Activated effector memory CD4-positive, alpha-beta T cell treated with anti-CD3 and anti-CD28 coated beads, Interleukin-2, amount 50 U/mL, for 16 hours (primary cell): Measurements from ENCODE around the gene ISCU.
"Not testable (repeated sequence)": the region's sequence is repeated elsewhere in the genome, so short reads cannot be mapped to it uniquely, and the experiment has no call there.

Experiments used
- DNase-seq: peaks from one replicate; pipeline ENCODE4 v3.0.0-alpha.2; 2020

Gene ISCU

GRCh38 chr12:108547686-108548085, 14.7 kb upstream of the ISCU start:
- no peak for DNase-seq

DNA sequence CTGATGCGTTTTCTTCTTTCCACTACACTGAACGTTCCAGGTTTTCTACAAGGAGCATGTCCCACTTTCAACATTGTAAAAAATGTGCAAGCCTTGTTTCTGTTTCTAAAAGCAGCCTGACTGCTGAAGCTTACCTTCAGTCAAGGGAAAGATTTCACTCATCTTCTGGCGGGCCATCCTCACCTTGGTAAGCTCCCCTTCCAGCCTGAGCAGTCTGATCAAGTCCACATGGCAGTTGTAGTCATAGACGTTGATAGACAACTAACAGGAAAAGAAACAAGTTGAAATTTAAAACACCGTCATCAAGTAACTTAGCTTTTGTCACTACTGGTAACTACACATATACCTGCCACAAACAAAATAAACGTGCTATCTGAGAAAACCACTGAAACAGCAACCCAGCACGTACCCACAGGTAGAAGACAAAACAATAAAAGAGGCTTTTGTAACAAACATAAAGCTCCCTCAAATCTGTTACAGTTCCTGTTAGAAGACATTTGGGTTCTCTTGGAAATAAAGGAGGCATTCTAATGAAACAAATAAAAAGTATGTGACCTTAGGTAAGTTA, 13.4 kb upstream of the ISCU start:
- DNase-seq: no peak

DNA sequence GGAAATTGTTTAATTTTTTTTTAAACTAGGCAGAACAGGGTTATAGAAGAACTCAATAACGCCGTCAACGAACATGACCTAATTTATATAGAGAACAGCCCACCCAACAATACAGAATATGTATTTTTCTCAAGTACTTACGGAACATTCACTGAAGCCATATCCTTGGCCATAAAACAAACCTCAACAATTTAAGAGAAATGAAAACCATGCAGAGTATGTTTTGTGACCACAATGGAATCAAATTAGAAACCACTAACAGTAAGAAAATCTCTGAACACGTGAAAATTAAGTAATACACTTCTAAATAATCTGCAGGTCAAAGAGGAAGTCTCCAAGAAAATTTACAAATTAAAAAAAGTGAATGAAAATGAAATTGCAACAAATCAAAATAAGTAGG, 10.9 kb upstream of the ISCU start:
- no peak for DNase-seq

- DNase-seq: no peak
These were observed 8.6 kb upstream of the ISCU start for GRCh38 chr12:108553799-108554198.

DNA sequence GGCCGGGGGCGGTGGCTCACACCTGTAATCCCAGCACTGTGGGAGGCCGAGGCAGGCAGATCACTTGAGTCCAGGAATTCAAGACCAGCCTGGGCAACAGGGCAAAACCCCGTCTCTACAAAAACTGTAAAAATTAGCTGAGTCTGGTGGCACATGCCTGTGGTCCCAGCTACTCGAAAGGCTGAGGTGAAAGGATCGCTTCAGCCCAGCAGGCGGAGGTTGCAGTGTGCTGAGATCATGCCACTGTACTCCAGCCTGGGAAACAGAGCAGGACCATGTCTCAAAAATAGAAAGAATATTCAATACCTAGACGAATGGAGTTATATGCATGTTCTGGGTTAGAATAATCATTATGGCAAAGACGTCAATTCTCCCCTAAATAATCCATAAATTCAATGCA, 7.0 kb upstream of the ISCU start:
- not testable (repeated sequence) for DNase-seq

DNA sequence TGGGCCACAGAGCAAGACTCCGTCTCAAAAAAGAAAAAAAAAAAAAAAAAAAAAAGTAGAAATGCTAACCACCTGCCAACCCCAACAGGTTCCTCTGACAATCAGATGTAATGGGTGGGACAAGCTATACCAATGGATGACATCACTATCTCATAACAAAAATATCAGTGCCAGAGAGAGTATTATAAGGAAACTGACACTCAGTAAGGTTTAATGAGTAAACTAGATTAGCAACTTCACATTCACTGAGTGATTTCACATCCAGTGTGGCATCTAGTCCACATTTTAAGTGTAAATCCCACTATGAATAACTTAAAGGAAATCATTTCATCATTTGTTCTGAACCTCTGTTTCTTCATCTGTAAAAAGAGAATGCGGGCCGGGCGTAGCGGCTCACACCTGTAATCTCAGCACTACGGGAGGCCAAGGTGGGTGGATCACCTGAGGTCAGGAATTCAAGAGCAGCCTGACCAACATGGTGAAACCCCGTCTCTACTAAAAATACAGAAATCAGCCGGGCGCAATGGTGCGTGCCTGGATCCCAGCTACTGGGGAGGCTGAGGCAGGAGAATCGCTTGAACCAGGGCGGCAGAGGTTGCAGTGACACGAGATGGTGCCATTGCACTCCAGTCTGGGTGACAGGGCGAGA, 3.3 kb upstream of the ISCU start:
- no peak for DNase-seq

DNA sequence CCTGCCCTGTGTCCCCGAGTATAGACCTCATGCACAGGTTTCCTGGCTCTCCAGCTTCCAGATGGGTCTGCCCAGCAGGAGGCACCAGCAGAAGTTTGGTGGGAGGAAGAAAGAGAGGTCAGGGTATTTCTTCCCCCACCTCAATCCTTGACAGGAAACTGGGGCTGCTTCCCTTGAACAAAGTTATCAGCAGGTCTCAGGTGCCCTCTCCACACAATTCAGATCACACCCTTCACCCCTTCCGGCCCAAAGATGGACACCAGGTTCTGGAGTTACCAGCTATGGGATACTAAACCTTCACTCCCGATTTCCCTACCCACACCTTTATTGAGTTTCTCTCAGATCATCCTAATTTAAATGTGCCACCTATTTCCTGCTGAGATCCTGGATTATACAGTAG, 2.6 kb upstream of the ISCU start:
- DNase-seq: no peak

- no peak for DNase-seq
These were observed 2.1 kb upstream of the ISCU start for GRCh38 chr12:108560321-108560721.

- peak; percentile 93 for DNase-seq
These were observed 1.4 kb upstream of the ISCU start, which contains the start of gene SART3 for GRCh38 chr12:108560752-108561719. SART3 (minus strand) TSS chr12:108561173; CDS start chr12:108561154, 19 bp downstream.

- DNase-seq: no peak
These were observed 496 bp upstream of the ISCU start for GRCh38 chr12:108561852-108562347.

DNA sequence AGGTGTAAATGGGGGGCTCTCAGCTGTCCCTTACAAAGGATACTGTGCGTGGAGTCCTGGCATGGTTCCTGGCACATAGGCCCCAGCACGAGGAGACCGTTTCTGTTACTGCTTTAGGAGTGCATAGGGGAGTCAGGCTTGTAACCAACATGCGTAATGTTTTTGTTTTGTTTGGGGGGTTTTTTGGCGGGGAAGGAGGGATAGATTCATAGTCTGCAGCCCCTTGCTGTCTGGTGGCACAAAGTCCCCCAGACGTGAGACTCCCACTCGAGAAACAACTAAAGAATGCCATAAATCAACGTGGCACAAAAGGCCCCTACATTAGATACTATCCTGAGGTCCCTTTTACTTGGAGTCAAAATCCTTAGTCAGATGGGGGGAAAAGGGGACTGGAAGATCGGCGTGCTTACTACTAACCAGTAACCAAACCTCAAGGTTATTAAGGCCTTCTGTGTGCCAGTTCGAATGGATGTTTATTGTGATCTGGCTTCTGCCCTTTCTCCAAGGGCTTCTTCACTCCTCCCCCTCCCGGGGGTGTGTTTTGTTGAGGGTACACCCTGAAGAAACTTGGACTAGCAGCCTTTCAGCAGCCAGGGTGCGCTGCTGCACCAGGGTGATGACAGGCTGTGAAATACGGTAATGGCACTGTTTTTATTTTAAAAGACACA, 874 bp downstream of the ISCU start:
- DNase-seq: peak; percentile 95

DNA sequence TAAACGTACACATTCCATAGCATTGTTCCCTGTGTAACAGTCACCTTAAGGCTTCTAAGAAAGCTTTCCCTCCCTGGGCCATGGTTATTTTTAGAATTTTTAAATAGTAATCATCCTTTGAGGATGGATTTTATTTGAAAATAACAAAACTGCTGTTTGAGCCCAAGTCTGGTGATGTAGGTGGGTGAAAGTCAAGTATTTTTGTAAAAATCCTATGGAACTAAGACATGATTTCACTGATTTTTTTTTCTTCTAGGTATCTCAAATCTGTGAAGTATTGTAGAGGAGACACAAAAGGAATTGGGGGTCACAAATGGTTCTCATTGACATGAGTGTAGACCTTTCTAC, 1.4 kb downstream of the ISCU start:
- DNase-seq: no peak

- DNase-seq: no peak
These were observed 2.3 kb downstream of the ISCU start for GRCh38 chr12:108564724-108565123.

GRCh38 chr12:108565146-108565545, 2.8 kb downstream of the ISCU start:
- no peak for DNase-seq

DNA sequence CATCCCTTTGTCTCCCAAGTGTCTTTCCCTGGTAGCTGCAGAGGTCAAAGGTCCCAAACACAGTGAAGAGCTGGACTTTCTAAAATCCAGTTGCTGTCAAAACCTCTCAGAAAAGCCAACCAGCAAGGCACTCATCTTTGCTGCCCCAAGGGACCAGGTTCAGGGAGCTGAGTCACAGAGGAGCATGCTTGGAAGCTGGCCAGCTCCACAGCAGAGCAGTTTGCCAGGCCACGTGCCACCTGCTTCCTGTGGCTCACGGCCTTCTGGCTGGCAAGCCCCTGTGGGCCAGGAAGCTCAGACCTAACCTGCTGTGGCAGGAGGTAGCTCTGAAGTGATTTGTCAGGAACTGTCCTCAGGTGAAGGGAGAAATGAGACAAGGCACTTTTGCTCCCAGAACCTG, 3.6 kb downstream of the ISCU start:
- DNase-seq: peak; percentile 88

DNA sequence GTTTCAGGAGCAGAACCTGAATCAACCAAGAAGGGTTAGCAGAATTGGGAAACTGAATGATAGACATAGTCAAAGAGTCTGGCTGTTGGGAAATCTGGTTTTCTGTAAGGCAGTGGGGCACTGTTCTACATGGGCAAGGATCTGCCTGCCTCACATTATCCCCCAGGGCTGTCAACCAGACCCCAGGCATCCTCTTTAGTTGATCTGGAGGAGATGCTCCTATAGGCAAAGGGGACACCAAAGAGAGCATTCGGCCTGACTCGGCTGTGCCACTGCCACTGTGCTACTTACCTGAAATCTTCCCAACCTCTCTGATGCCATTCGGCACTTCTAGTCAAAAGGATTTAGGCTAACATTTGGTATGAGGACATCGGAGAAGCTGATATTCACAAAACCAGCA, 4.1 kb downstream of the ISCU start:
- DNase-seq: no peak

DNA sequence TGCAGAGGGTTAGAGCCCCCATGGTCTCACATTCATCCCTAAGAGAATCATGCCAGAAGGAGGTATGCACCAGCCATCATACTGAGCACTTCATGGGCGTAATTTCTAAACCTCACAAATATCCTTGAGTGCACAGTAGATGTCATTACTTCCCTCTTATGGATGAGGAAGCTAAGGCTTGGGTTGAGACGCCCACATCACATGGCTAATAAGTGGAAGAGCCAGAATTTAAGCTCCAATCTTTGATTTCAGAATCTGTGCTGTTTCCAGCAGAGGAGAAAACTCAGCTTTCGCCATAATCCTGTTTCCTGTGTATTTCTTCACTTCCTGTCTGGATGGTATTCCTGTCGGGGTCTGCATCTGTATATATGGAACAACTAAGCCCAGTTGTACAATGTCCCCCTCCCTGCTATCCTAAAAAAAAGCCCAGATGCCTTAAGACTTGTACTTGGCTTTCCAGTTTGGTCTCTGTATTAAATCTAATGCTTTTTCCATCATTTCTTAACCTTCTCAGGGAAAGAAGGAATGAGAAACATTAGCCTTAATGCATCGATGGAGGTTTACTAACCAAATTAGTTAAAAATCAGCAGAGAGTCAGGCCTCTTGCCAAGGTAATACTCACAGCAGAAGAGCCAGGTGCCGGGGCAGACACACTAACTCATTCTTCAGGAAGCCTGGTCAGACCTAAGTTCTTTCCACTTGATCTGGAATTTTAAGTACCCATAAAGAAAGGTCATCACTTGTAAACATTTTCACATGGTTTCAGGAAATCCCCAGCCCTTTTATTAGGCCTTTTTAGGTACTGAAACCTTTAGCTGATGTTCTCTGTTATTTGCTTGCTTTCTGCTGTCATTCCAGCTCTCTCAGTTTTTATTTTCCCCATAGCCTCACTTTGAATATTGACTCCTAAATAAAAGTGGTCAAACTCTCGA, 5.3 kb downstream of the ISCU start:
- no peak for DNase-seq

DNA sequence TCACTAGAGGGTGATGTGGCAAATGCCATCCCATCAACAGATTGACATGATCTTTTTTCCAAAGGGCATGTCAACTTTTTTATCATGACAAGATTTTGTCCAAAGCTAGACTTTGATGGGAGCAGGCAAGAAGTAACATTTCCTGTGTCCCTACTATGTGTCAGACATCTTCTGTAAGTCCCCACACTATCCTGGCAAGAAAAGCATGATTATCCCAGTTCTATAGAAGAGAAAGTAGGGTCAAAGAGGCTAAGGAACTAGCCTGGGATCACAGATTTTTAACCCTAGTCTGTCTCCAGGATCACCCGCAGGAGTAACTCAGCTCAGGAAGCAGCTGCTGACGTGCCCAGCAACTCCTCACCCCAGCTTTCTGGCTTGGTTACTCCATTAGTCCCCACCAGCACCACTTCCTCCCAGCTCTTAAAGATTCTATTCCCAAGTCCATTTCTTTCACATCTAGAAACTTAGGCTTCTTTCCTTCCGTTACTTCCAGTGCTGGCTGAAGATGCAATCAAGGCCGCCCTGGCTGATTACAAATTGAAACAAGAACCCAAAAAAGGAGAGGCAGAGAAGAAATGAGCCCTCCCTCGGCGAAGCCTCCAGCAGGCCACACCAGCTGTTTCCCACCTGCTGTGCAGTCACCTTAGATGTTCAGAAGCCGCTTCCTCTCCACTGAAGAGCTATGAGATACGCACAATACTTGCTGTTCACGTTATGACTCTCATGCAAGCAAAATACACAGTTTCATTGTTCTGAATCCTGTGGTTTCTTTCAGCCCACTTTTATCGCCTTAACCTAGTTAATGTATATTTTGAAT, 6.2 kb downstream of the ISCU start:
- peak; percentile 86 for DNase-seq

- DNase-seq: no peak
These were observed 8.6 kb downstream of the ISCU start for GRCh38 chr12:108570743-108571608.

DNA sequence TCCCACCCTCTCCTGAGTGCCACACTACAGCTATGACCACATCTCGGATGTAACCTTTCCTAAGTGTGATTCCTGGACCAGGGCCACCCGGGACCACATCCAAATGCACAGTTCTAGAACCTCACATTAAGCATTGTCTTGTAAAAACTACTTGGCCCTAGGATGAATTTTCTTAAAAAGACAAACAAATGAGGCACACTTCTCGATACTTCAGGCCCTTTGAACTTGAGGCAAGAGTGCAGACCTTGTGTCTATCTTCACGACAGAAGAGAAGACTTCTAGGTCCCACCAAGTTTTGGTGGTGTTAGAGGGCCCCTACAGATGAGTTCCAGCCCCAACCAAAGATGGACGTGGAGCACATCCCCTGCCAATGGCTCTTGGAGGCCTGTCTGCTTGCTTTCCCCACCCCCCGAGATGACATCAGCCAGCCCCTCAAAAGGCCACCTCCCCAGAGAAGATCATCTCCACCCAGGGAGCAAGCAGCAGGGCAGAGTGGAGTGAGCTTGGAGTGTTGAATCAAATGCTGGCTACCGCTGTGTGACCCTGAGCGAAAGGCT, 9.3 kb downstream of the ISCU start:
- DNase-seq: no peak
